ENCODE measurements around the gene FARS2.

- no peak for TF ChIP-seq CTCF (IDR thresholded peaks at IDR 0.05; ENCODE audit: poor library complexity, severe bottlenecking)
- peak; percentile 36 for TF ChIP-seq POLR2AphosphoS5 (IDR thresholded peaks at IDR 0.05)
- TF ChIP-seq MXI1 (conservative IDR thresholded peaks at IDR 0.05; ENCODE audit: poor library complexity, severe bottlenecking): no peak
- no peak for TF ChIP-seq EZH2 (IDR thresholded peaks at IDR 0.05; ENCODE audit: borderline replicate concordance, insufficient read depth, low read length, poor library complexity, severe bottlenecking)
- no peak for TF ChIP-seq RAD21 (conservative IDR thresholded peaks at IDR 0.05)
- peak; percentile 12 for TF ChIP-seq EP300 (conservative IDR thresholded peaks at IDR 0.05; ENCODE audit: poor library complexity, severe bottlenecking)
- no peak for TF ChIP-seq TAF1 (IDR thresholded peaks at IDR 0.05; ENCODE audit: low read depth)
- no peak for TF ChIP-seq REST (IDR thresholded peaks at IDR 0.05; ENCODE audit: borderline replicate concordance)
These were observed 365.6 kb downstream of the FARS2 start for GRCh38 chr6:5626727-5627426.
